SIG-M5 treated with dmso at 0.1 percent for 504 hours (cell line): ENCODE data around the gene GGCT.

Experiments used
- DNase-seq: peaks from one replicate; lab custom pipeline; 2025; ENCODE audit not compliant: unreplicated experiment; lab: John Stamatoyannopoulos, UW

Gene GGCT

GRCh38 chr7:30479202-30480120, 25.2 kb downstream of the GGCT start:
- no peak for DNase-seq

- peak; percentile 65 for DNase-seq
These were observed 26.1 kb downstream of the GGCT start, which contains the start of gene NOD1 for GRCh38 chr7:30478349-30479201. Gene NOD1 (minus strand): TSS chr7:30478784. CDS start chr7:30456921, 21,863 bp downstream.

GRCh38 chr7:30476459-30477145, 28.0 kb downstream of the GGCT start:
- peak; percentile 25 for DNase-seq

DNA sequence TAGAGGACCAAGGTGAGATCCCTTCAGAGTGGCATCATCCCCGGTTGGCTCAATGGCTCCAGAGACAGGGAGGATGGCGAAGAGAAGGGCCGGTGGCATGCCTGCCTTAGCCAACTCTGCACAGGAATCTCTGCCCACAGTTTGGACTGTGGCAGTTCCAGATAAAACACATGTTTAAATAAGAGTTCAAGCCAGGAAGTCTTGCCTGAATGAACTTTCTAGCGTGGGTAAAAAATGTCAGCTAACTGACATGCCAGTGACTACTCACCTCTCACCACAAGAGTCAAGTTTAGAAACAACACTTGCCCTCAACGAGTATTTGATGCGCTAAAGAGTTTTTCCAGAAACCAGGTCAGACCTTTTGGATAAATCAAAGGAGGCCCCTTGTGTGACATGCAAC, 29.0 kb downstream of the GGCT start:
- DNase-seq, result no peak

- no peak for DNase-seq
These were observed 29.7 kb downstream of the GGCT start for GRCh38 chr7:30474893-30475292.

GRCh38 chr7:30474485-30474884, 30.1 kb downstream of the GGCT start:
- no peak for DNase-seq

GRCh38 chr7:30473903-30474302, 30.7 kb downstream of the GGCT start:
- DNase-seq, result no peak

DNA sequence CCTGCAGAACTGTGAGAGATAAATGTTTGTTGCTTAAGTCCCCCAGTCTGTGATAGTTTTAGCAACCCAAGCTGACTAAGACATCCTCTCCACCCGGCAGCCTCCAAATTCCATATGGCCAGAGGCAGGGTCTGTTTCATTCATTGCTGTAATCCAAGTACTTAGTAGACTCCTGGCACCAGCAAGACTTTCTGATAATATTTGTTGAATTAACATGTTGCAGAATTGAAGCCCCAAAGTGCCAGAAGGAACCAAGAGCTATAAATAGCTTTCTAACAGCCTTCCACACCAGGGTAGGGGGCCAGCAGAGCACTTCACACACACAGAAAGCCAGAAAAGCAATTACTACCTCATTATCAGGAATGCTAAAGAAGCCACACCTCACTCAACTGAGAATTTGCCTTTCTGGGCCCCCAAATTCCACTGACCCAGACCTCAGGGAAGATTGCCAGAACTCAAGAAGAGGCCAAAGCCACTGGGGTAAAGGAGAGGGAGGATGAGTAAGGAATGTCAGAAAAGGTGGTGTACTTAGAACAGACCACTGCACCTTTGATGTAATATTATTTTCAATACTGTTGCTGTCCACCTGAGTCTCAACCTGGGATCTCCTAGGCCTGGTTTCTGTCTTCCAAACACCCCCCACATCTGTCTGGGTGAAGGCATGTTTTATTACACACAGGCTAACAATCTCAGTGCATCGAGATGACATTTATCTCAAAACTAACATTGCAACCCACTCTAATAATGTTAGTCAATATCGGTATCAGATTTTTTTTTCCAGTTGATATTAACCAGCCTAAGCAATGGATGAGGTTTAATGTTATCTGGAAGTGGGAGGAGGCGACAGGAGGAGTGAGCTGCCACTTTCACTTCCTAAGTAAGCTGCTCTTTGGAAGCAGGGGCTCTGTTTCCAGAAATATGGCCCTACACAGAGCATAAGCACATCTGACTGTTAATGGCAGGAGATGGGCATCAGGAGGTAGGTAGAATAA, 31.5 kb downstream of the GGCT start:
- DNase-seq, result no peak

DNA sequence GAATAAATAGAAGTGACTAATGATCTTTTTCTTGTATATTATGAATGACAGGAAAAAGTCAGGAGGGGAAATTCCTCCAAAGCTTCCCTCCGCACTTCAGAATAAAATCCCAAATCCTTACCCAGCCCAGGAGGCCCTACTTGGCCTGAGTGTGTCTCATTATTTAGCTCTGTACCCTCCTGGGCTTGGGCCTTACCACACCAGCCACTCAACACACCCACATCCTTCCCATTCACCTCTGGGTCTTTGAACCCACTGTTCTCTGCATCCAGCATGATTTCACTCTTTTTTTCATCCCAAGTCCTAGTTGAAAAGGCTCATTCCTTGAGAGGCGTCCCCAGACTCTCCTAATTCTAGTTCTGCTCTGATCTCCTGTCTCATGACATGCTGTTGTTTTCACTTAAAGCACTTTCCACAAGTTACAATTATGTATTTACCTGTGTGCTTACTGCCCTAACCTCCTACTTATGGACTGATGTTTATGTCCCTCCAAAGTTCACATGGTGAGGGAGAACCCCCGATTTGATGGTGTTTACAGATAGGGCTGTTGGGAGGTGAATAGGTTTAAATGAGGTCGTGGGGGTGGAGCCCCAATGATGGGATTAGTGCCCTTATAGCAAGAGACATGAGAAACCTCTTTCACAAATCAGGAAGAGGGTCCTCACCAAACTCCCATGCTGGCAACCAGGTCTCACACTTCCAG, 32.4 kb downstream of the GGCT start:
- no peak for DNase-seq

GRCh38 chr7:30471205-30471604, 33.4 kb downstream of the GGCT start:
- no peak for DNase-seq

DNA sequence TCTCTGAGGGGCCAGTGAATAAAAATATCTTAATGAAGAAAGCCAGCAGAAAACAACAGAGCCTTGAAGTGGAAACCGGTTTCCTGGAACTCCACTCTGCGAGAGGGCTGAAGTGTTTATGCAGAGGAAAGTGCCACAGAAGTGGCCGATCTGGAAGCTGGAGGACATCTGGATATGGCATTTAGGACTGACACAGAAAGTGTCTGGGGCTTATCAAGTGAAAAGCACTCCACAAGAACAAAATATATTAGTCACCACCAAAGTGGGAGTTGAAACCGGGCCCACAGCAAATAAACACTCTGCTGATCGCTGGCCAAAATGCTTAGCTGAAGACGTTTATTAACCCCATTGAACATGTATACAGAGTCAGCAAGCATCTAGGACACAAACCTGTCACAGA, 33.9 kb downstream of the GGCT start:
- DNase-seq, result no peak

GRCh38 chr7:30470163-30470770, 34.4 kb downstream of the GGCT start:
- DNase-seq, result no peak

- peak; percentile 71 for DNase-seq
These were observed 35.3 kb downstream of the GGCT start for GRCh38 chr7:30469303-30469702.

DNA sequence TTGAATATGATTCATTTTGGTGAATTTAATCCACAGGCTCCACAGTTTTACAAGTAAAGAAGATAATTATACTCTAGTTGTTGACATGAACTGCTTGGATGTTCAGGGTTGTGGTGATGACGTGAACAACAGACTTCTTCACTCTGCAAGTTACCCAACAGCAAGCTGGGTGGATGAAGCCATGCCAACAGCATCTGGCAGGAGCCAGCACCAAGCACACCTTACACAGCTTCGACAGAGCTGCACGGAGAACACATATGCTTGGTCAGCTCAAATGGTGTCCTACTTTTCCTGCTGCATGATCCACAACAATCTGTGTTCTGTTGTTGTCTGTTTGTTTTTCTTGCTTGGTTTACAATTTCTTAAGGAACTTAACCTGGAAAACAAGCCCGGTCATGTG, 35.8 kb downstream of the GGCT start:
- no peak for DNase-seq

DNA sequence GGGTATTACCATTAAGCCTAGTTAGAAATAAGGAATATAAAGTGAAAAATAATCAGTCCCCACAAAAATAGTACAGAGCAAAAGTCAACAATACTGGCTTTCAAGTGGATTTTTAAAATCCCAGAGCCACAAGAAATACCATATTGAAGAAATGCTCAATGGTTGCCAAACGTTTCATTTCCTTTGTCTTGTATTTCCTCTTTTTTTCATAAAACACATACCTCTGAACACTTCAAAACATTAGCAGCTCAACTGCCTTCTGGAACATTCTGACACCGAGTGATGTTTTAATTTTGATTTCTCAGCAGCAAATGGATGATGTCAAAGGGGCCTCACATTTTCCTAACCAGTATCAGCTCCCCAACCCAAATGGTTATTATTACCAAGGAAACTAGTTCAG, 36.6 kb downstream of the GGCT start:
- DNase-seq, result peak; percentile 19

- no peak for DNase-seq
These were observed 37.4 kb downstream of the GGCT start for GRCh38 chr7:30467271-30467670.

DNA sequence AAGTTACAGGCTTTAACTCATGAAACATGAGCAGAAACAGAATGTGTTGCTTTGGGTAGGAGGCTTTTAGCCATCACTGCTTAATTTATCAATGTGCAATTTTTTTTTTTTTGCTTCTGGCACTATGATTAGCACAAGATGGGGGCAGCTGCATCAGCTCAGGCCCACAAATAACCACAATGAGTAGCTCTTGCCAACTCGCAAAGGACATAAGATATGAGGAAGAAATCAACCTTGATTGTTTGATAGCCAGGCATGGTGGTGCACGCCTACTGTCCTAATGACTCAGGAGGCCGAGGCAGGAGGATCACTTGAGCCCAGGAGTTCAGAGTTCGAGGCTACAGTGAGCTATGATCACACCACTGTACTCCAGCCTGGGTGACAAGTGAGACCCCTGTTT, 38.4 kb downstream of the GGCT start:
- DNase-seq, result no peak

GRCh38 chr7:30465811-30466180, 38.8 kb downstream of the GGCT start:
- no peak for DNase-seq
